H1 (cell line): ENCODE data around the gene ARID1B. TPM values are rescaled to one million over a fixed set of nuclear protein-coding genes. Genes with fewer than 3 reads are reported as not detected.

ENCODE experiments used
- CTCF ChIA-PET: fragments of 300-600 bp; sonication (Branson Sonifier 250); formaldehyde crosslinking; loops from one replicate; lab custom pipeline; 2021; ENCODE audit not compliant: partially characterized antibody; lab: Charles Lee
- POLR2A ChIA-PET: fragments of 300-600 bp; sonication (Branson Sonifier 250); formaldehyde crosslinking; loops from one replicate; lab custom pipeline; 2021; ENCODE audit warnings: inconsistent platforms; ENCODE audit not compliant: partially characterized antibody; lab: Charles Lee
- DNase-seq, 2 experiments: peaks; one replicate each; pipeline versions ENCODE4 v3.0.0 to v3.0.0-alpha.2; 2010 to 2022; ENCODE audit warnings: low spot score in 2 of 2, low read depth in 1 of 2, mixed read lengths in 1 of 2
- FAIRE-seq: peaks from 2 replicates; lab custom pipeline; 2011; peaks lifted over from hg19 to GRCh38; lab: Jason Lieb, UNC
- H2AFZ ChIP-seq: 2 replicates; pipeline ENCODE4 v1.8.1; 2012; ENCODE audit warnings: low read length, inconsistent platforms
- H2AK5ac ChIP-seq: 2 replicates; pipeline ENCODE4 v1.6.1; 2013; ENCODE audit warnings: low read depth, low read length
- H2BK120ac ChIP-seq: replicated peaks from 2 replicates; pipeline ENCODE3; 2013; ENCODE audit warnings: low read depth, low read length, inconsistent platforms
- H2BK12ac ChIP-seq: 2 replicates; pipeline ENCODE4 v1.6.1; 2013; ENCODE audit warnings: low read depth, low read length
- H2BK15ac ChIP-seq: 2 replicates; pipeline ENCODE4 v1.6.1; 2013; ENCODE audit warnings: low read length
- H2BK20ac ChIP-seq: 2 replicates; pipeline ENCODE4 v1.6.1; 2013; ENCODE audit warnings: low read length
- H2BK5ac ChIP-seq: 2 replicates; pipeline ENCODE4 v1.6.1; 2013; ENCODE audit warnings: low read depth, low read length
- H3K14ac ChIP-seq: 2 replicates; pipeline ENCODE4 v1.6.1; 2013; ENCODE audit warnings: inconsistent platforms; ENCODE audit not compliant: insufficient read length
- H3K18ac ChIP-seq: 2 replicates; pipeline ENCODE4 v1.6.1; 2013; ENCODE audit warnings: low read length; ENCODE audit errors: extremely low read depth
- H3K23ac ChIP-seq: 2 replicates; pipeline ENCODE4 v1.6.1; 2013; ENCODE audit warnings: inconsistent platforms; ENCODE audit not compliant: insufficient read length
- H3K23me2 ChIP-seq: 2 replicates; pipeline ENCODE4 v1.6.1; 2013; ENCODE audit warnings: low read depth, low read length
- H3K27ac ChIP-seq: 2 replicates; pipeline ENCODE4 v1.6.1; 2011; ENCODE audit warnings: low read depth, low read length, inconsistent platforms
- H3K27me3 ChIP-seq, 4 experiments: replicated peaks in 1 of 4; 1 replicate in 1 of 4; 2 replicates in 3 of 4; pipeline versions ENCODE4 v1.6.1 to v1.8.1; 2011 to 2013; ENCODE audit warnings: low read length in 3 of 4, mild to moderate bottlenecking in 3 of 4, inconsistent platforms in 2 of 4, mixed read lengths in 2 of 4, moderate library complexity in 1 of 4; ENCODE audit not compliant: control insufficient read depth in 3 of 4, insufficient read depth in 3 of 4; ENCODE audit errors: extremely low read depth in 1 of 4
- H3K36me3 ChIP-seq, 4 experiments: 2 replicates each; pipeline versions ENCODE4 v1.6.1 to v1.8.1; 2011 to 2013; ENCODE audit warnings: mild to moderate bottlenecking in 4 of 4, low read length in 3 of 4, moderate library complexity in 2 of 4, control low read depth in 1 of 4, inconsistent platforms in 1 of 4; ENCODE audit not compliant: insufficient read depth in 4 of 4, control insufficient read depth in 2 of 4
- H3K4ac ChIP-seq: replicated peaks from 2 replicates; pipeline ENCODE3; 2013; ENCODE audit warnings: low read length, low read depth, mixed read lengths, inconsistent platforms; ENCODE audit not compliant: insufficient read length
- H3K4me1 ChIP-seq, 4 experiments: replicated peaks in 1 of 4; 1 replicate in 1 of 4; 2 replicates in 3 of 4; pipeline versions ENCODE4 v1.6.1 to v1.8.1; 2011 to 2013; ENCODE audit warnings: low read length in 3 of 4, inconsistent platforms in 2 of 4, mixed read lengths in 1 of 4; ENCODE audit not compliant: insufficient read depth in 4 of 4, control insufficient read depth in 3 of 4
- H3K4me2 ChIP-seq, 2 experiments: 2 replicates each; pipeline versions ENCODE4 v1.6.1 to v1.8.1; 2011 to 2013; ENCODE audit warnings: low read depth in 2 of 2, low read length in 2 of 2, control low read depth in 1 of 2, inconsistent platforms in 1 of 2, mild to moderate bottlenecking in 1 of 2; ENCODE audit not compliant: insufficient read depth in 1 of 2
- H3K4me3 ChIP-seq, 4 experiments: fragments of 200-600, 300-600 bp in 1 of 4; sonication (generic), shearing (Covaris generic), sonication (Bioruptor Twin) in 1 of 4; 2 replicates each; pipeline versions ENCODE4 v1.5.1 to v1.8.1; 2011 to 2016; ENCODE audit warnings: low read length in 4 of 4, low read depth in 3 of 4, control low read depth in 2 of 4, inconsistent platforms in 2 of 4, mild to moderate bottlenecking in 2 of 4, mixed read lengths in 1 of 4, moderate library complexity in 1 of 4; ENCODE audit not compliant: insufficient read depth in 2 of 4; ENCODE audit errors: extremely low read depth in 1 of 4
- H3K56ac ChIP-seq: replicated peaks from 2 replicates; pipeline ENCODE3; 2013; ENCODE audit warnings: low read depth, mild to moderate bottlenecking, mixed read lengths, low read length, inconsistent platforms; ENCODE audit not compliant: insufficient read length
- H3K79me1 ChIP-seq: 2 replicates; pipeline ENCODE4 v1.6.1; 2013; ENCODE audit warnings: low read depth, low read length, control low read depth
- H3K79me2 ChIP-seq, 2 experiments: 2 replicates each; pipeline versions ENCODE4 v1.6.1 to v1.8.1; 2012 to 2013; ENCODE audit warnings: low read length in 2 of 2, mild to moderate bottlenecking in 2 of 2, inconsistent platforms in 1 of 2; ENCODE audit not compliant: insufficient read depth in 2 of 2, control insufficient read depth in 1 of 2
- H3K9ac ChIP-seq, 4 experiments: replicated peaks in 1 of 4; 1 replicate in 1 of 4; 2 replicates in 3 of 4; pipeline versions ENCODE4 v1.6.1 to v1.8.1; 2011 to 2013; ENCODE audit warnings: low read depth in 3 of 4, low read length in 3 of 4, control low read depth in 2 of 4, mild to moderate bottlenecking in 2 of 4, moderate library complexity in 2 of 4, inconsistent platforms in 1 of 4; ENCODE audit errors: extremely low read depth in 1 of 4
- H3K9me3 ChIP-seq, 2 experiments: 2 replicates each; pipeline versions ENCODE4 v1.6.1 to v1.8.1; 2012 to 2013; ENCODE audit warnings: mild to moderate bottlenecking in 2 of 2, moderate library complexity in 2 of 2, control low read depth in 1 of 2, inconsistent platforms in 1 of 2, low read depth in 1 of 2, low read length in 1 of 2, mixed read lengths in 1 of 2; ENCODE audit not compliant: insufficient read depth in 2 of 2
- H4K20me1 ChIP-seq, 2 experiments: replicated peaks in 1 of 2; 2 replicates each; pipeline versions ENCODE3 to v1.8.1; 2011 to 2013; ENCODE audit warnings: inconsistent platforms in 2 of 2, low read length in 2 of 2, mild to moderate bottlenecking in 1 of 2; ENCODE audit not compliant: insufficient read depth in 2 of 2, control insufficient read depth in 1 of 2
- H4K5ac ChIP-seq: 2 replicates; pipeline ENCODE4 v1.6.1; 2013; ENCODE audit warnings: low read length, low read depth, mixed read lengths, inconsistent platforms; ENCODE audit not compliant: insufficient read length
- H4K8ac ChIP-seq: 2 replicates; pipeline ENCODE4 v1.8.0; 2013; ENCODE audit warnings: mild to moderate bottlenecking, moderate library complexity, low read length, inconsistent platforms; ENCODE audit not compliant: insufficient read depth; ENCODE audit errors: extremely low read depth
- H4K91ac ChIP-seq: replicated peaks from 2 replicates; pipeline ENCODE3; 2013; ENCODE audit warnings: low read length, mixed read lengths, inconsistent platforms; ENCODE audit not compliant: insufficient read length
- ASH2L ChIP-seq: fragments of 200-600, 300-600 bp; sonication (generic); IDR thresholded peaks from one replicate; pipeline ENCODE4 v1.7.1; 2017; ENCODE audit warnings: low read length
- WGBS, 2 experiments: shearing (Covaris generic) in 1 of 2; methylation state at CpG; one replicate each; pipeline versions ENCODE4 v1.1.6 to v1.1.7; 2013 to 2015; ENCODE audit warnings: low lambda C conversion rate in 2 of 2, mixed read lengths in 2 of 2, inconsistent platforms in 1 of 2, low coverage in 1 of 2, missing lambda C conversion rate in 1 of 2; ENCODE audit not compliant: insufficient replicate concordance in 2 of 2, insufficient coverage in 1 of 2, insufficient read length in 1 of 2; ENCODE audit errors: extremely low coverage in 1 of 2, missing lambda C conversion rate in 1 of 2; 5-methylcytosine and 5-hydroxymethylcytosine counted together
- polyA plus RNA-seq, 7 experiments: library from polyadenylated mRNA; depleted of rRNA in 3 of 7; stranded (reverse) in 5 of 7; unstranded in 2 of 7; fragments of >200 nt in 5 of 7; fragments of 200-250 nt in 2 of 7; gene quantifications; 1 replicate in 5 of 7; 2 replicates in 1 of 7; 4 replicates in 1 of 7; pipeline versions ENCODE4 v1.2.1 to v1.2.3, GENCODE V29; 2011 to 2013; ENCODE audit warnings: missing spikeins in 2 of 7, mixed read lengths in 2 of 7
- total RNA-seq: library from RNA; stranded (reverse); fragmentation: NEBNext Ultra II Directional; extraction: Animal tissue kit (Norgen Biotek cat#: 25700); gene quantifications from 2 replicates; pipeline ENCODE4 v1.2.1, GENCODE V29; 2021

ARID1B gene
- total and polyA plus RNA-seq, 2 of the 8 experiments (the other 6 are each of a cell fraction or from before 2014, with no cell fraction given), result 24.3 to 70.3 TPM

DNA sequence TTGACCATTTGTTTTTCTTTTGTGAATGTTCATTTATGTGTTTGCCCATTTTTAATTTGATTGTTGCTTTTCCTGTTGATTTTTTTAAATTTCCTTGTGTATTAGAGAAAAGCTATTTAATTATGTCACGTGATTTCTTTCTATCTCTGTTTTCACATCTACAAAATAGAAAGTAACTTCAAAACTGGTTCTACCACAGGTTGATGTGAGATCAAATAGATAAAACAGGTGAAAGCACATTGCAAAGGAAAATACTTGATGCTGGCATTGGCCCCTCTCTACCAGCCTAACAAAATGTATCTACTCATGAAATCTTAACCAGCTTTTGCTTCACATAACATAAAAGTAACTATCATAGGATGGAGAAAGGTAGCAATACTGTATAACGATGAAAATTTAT is 416.9 kb downstream of the ARID1B start:
- no peak overlapping the region for H3K23ac ChIP-seq
- H4K8ac ChIP-seq, result no peak overlapping the region
- H3K23me2 ChIP-seq, result no peaks in the 10 kb centered on the region
- H4K5ac ChIP-seq, result no peak overlapping the region
- H3K79me1 ChIP-seq, result no peaks in the 10 kb centered on the region
- no peak overlapping the region for H2BK12ac ChIP-seq
- WGBS, 2 experiments, result 90% methylated on average over 2 of the region's 2 CpGs; no CpG with 5 or more reads in 1 of the 2 experiments
- no peak overlapping the region for H2BK120ac ChIP-seq
- no peak overlapping the region for H3K4me2 ChIP-seq
- H3K56ac ChIP-seq, result no peak overlapping the region
- FAIRE-seq (no peak), DNase-seq (no peak)
- no peaks in the 10 kb centered on the region; a peak in 1 of 7 replicates for H3K27me3 ChIP-seq
- H4K20me1 ChIP-seq, result no peaks in the 10 kb centered on the region
- H3K14ac ChIP-seq, result no peak overlapping the region
- H3K4me3 ChIP-seq, result no peak overlapping the region
- H2AK5ac ChIP-seq, result no peak overlapping the region
- peaks cover 7 to 49% (median 24%) of the 10 kb centered on the region in 4 experiments; a peak in 7 of 8 replicates for H3K36me3 ChIP-seq
- H3K4ac ChIP-seq, result no peak overlapping the region
- no peak overlapping the region for H2AFZ ChIP-seq
- H3K9me3 ChIP-seq, result no peaks in the 10 kb centered on the region
- H2BK15ac ChIP-seq, result no peak overlapping the region
- no peak overlapping the region for H3K18ac ChIP-seq
- H4K91ac ChIP-seq, result no peak overlapping the region
- H2BK20ac ChIP-seq, result no peak overlapping the region
- CTCF ChIA-PET, result interaction anchor here (0.6 to 1.7 kb wide), 3 partner anchors 8 to 42 kb away, joined by 3 to 11 read pairs (median 3); no protein-coding TSS in a partner anchor
- no peaks in the 10 kb centered on the region; a peak in 2 of 7 replicates for H3K4me1 ChIP-seq
- TF ChIP-seq ASH2L, result no peak
- H2BK5ac ChIP-seq, result no peak overlapping the region
- H3K27ac ChIP-seq, result no peak overlapping the region
- no peak overlapping the region for H3K9ac ChIP-seq
- no peaks in the 10 kb centered on the region for H3K79me2 ChIP-seq
- POLR2A ChIA-PET, result no interaction called here
